Activated CD4-positive, CD25-positive, alpha-beta regulatory T cell (primary cell): ENCODE data around the gene PLAC1.

ENCODE experiments used
- DNase-seq, 4 experiments: peaks; one replicate each; lab custom pipeline; 2025; lab: John Stamatoyannopoulos, UW

PLAC1 gene, protein sequence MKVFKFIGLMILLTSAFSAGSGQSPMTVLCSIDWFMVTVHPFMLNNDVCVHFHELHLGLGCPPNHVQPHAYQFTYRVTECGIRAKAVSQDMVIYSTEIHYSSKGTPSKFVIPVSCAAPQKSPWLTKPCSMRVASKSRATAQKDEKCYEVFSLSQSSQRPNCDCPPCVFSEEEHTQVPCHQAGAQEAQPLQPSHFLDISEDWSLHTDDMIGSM

DNA sequence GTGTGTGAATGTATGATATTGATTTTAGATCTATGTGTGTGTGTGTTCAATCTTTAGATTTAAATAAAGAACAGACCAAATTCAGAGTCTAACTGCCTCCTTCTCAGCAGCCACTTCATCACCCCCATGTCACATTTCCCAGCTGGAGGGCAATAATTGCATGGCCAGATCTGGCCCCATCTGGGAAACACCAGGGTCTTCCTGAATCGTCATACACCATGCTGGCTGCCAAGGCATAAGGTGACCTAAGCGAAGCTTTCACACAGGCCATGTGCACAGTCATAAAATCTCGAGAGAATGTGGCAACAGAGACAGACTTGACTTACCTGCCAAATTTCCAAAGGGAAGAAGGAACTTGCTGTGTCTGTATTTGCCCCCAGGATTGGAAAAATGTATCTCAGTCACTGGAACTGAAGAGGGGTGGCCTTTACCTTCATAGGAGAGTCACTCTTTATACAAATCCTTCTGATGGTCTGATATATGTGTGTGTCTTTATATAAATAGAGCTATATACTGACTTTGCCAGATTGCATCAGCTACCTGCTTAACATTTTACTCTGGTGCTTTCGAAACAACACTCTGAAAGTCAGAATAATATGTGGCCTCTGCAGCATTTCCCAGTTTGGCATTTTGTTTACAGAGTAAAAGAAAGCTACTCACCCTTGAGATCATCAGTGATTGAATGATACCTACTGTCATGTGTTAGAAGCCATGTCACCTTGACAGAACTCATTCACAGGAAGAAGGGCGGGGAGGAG lies at the start of gene PLAC1:
Gene PLAC1 (minus strand): TSS at position 470 of the 758 bp plus-strand sequence. CDS start 91,789 bp downstream, outside the sequence.
- no peak for DNase-seq

DNA sequence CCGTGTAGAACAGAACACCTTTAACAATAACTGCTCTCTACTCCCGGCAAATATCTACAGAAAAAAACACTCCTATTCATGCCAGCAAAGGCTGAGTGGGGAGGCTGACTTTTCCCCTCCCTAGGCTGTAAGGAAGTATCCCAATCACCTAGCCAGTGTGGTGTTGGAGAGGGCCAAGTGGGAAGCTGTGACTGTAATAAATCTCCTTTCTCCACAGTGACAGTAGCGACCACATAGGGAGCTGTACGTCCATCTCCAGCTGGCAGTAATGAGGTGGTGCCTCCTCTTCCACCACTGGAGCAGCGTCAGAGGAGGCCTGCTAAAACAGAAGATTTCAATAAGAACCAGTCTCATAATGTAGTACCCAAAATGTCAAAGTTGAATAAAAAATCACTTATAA lies 47.9 kb upstream of the PLAC1 start:
- no peak for DNase-seq

DNA sequence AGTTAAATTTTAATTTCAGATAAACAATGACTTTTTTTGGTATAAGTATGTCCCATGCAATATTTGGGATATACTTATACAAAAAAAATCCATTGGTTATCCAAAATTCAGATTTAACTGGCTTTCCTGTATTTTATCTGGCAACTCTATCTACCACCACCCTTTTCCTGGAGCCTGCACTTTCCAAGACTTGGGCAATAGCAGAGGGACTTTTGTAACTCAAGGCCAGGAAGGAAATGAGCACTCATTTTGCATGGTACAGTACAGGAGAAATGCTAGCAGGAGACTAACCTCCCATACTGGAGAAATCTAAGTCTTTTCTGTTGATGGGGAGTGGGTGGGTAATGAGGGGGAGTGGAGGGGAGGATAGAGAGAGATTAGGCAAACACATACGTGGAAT lies 37.7 kb upstream of the PLAC1 start:
- no peak for DNase-seq

DNA sequence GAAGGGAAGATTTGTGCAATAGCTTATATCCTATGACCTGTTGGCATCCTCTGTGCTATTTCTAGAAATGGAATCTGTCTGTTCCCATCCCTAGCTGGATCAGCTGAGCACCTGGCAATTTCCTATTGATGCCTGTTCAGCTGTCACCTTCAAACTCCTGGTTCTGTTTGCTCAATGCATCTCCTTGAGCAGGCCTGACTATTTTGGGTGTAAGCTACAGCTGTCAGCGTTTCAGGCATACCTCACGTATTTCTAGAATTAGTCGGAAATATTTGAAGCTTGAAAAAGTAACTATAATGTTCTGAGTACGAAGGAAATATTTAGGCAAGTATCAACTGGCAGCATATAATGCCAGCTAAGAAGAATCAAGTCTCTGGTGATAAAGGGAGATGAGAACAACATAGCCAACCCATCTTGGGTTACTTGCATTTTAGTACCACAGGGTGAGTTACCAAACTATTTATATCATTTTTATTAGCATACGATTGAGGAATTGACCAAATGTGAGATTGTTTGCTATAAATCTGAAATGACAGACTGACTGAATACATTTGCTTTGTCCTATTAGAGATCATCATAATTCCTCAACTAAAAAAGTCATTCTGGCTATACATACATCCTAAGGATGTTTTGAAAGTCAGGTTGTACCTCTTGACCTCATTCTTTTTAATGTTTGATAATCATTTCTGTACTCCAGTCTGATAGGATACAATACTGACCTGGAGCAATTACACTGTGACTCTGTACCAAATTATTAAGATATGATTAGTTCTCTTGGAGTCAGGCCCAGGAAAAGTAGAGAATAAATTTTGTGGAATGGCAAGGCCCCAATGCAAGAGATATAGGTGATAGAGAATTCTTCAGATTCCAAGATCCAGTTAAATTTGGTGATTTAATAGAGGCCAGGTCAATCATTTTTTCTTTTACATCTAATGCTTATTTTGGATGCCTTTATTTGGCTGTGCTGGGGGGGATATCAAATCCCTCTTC lies 36.4 kb upstream of the PLAC1 start:
- no peak for DNase-seq

DNA sequence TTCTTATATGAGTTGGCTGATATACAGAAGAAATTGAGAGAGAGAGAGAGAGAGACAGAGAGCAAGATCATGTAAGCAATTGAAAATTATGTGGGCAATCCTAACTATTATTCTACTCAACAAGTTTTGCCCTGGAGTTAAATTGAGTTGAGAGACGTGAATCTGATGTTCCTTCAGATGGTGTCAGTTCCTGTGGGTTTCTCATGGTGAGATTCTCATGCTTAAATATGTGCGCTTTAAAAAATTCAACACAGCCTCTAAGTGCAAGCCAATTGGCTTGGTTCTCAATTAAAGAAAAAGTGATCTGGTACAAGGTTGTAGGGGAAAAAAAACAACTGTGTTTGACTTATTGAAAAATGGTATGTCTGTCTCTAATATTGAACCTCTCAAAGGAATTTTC lies 35.4 kb upstream of the PLAC1 start:
- DNase-seq = no peak

DNA sequence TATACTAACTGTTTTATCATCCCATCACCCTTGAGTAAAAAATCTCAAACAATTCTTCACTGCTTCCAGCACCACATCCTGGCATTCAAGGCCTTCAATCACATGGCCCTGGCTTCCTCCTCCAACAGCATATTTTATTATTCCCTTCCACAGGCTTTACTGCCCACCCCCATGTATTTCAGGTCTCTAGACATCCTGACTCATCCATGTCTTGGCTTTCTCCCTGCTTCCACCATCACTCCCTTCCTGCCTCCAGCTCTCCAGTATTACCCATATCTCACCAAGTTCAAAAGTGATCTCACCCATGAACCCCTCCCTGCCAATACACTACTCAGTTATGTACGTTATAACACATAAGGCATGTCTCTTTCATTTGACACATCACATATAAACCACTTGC lies 34.7 kb upstream of the PLAC1 start:
- DNase-seq = no peak

DNA sequence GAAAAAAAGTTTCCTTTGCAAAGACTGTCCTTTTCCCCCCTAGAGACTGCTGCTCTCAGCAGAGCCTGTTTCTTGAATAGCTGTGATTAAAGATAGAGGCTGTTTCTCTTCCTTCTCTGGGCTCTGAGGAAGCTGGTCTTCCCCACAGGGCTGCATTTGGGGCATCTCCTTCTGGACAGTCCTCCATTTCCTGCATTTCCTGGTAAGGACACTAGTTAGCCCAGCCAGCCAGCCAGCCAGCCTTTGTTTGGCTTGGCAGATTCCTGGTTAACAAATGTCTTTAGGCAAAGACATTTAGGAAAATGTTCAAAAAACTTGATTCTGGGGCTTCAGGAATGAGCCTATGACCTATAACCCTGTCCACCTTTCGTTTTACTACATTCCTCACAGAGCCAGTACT lies 34.0 kb upstream of the PLAC1 start:
- no peak for DNase-seq

DNA sequence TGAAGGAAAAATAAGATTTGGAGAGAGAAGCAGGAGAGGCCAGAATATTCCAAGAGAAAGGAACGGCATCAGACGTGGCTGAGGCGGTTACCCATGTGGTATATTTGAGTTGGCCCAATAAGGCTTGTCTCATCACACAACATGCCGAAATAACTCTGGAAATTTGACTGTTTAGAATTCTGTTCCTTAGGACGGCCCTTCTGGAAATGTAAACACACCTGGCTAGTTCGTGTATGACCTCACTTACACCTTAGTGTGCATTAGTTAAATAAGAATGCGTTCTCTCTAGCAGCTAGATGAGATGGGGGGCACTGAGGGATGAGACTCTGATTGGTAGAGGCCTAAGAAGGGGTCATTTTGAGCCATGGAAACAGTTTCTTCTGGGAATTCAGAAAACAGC lies 33.2 kb upstream of the PLAC1 start:
- DNase-seq = no peak

DNA sequence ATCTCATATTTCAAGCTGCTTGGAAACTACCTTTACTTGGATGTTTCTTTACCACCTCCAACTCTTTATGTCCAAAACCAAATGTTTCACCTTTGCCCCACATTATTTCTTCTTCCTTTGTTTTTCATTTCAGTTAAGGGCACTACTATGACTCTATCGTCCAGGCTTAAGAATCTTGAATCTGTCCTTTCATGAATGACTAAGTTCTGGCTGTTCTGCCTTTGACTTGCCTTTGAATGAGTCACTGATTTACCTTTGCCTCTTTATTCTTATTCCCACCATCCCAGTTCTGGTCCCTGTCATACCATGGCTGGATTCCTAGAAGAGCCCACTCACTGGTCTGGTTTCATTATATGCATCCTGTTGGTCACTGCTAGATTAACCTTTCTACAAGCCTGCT lies 30.6 kb upstream of the PLAC1 start:
- DNase-seq = no peak

DNA sequence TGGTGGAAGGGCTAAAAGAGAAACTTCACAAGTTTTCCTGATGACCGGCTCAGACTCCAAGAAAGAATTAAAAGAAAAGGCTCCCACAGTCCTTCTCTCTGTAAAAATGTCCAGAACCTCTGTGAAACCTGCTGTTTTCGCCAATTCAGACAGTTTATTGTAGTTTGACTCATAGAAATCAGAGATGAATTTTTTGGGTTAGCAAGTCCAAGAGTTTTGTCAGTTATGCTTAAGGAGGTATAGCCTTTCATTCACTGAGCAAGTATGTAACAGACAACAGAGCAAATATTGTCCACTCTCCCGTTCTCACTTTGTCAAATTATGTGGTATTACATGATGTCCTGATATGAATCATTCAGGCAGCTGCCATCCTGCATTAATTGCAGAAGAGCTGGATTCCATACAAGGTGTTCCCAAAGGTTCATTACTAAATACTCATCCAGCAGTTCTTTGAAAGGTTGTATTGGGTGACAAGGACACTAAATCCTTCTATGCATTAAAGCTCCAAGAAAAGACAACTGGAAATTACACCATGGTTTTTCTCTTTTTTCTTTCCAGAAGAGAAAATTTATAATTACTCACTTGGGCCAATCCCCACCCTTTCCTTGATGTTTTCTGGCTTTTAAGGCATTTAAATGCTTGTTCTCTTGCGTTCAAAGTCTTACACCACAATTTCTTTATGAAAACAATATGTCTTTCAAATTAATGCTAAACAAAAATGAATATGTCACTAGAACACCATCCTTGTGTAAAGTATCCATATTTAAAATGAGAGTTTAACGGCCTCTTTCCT lies 30.0 kb upstream of the PLAC1 start:
- DNase-seq = no peak

DNA sequence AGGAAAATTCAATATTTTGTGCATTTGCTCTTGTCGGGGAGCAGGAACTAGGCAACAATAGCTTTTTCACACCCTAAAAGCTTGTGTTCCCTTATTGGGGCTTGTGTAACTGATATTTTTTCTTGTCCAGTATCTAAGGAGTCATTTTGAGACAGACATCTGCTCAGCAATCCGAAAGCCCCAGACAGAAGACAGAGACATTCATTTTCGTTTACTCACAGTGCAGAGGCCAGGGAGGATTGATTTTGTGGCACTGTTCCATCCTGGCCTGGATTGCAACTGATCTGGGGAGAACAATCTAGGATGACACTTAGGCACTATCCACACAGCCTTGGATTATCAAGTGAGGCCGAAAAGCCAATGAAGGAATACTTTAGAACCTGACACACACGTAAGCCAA lies 27.4 kb upstream of the PLAC1 start:
- DNase-seq = no peak

DNA sequence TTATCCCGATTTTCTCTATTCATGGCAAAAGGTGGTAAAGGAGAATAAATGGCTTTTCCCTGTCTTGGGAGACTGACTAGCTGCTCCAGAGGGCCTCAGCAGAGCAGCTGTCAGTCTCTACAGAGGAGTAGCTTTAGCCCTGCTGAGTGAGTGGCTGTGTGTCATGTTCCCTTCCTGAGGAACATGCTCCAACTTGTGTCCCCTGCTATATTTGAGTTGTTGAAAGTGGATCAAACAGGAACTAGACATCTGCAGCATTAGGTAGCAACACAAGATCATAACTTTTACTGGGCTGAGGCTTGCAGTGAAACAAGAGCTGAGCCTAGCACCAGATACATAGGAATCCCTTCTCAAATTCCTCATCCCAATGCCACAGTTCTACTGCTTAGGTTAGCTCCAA lies 26.7 kb upstream of the PLAC1 start:
- DNase-seq = no peak

DNA sequence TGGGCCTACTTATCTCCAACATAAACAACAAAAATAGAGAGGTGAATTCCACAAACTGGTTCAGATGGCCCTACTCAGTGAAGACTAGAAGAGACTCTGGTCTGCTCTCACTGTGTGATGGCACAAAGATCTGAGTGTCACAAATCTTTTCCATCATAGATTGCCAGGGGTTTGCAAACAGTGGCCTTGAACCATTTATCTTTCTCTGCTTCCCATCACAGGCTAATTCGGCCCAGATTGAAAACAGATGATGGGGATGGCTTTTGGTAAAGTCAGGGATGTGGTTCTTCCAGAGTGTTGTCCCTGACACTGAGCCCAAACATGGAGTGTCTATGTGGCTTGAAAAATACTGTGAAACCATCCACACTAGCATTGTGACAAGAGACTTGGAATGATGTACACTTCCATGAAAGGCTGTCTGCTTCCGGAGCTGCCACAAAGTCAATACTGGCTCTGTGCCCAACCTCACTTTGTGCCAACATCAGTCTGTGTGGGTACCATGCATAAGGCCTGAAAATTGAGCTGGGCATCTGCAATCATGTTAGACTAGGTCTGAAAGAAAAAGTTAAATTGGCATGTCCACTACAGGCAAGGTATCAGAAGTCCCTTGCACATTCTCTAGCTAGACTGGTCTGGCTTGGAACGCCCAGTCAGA lies 25.2 kb upstream of the PLAC1 start:
- DNase-seq = no peak

DNA sequence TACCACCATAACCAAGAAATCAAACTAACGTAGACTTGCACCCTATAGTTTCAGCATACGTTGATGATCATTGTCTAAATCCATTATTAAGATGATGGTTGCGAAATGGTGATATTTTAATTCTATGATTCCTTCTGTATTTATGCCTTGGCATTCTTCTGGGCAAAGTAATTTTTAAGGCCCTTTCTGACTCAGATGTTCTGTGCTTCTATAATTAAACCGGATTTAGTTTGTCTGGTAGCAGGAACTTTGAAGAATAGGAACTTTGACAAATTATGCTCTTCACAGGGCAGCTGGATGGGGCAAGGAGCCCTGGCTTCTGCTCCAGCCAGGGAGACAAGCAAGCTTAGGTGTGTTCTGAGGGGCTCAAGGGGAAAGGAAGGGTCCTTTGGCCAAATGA lies 23.8 kb upstream of the PLAC1 start:
- no peak for DNase-seq

DNA sequence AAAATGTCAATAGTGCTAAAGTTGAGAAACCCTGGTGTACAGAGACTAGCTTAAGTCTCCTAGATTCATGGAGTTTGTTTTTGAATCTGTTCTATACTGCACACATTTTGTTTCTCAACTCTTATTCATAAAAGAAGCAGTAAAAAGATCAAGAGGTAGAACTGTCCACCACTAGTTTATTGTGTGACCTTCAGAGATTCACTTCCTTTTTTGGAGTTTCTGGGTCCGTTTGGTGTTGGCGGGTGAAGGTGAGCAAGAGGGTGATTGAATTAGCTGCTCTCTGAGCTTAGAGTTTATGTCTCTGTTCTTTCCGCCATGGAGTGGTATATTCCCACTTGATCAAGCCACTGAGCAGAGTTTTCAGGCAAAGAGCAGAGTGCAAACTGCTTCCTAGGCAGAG lies 21.4 kb upstream of the PLAC1 start:
- no peak for DNase-seq

DNA sequence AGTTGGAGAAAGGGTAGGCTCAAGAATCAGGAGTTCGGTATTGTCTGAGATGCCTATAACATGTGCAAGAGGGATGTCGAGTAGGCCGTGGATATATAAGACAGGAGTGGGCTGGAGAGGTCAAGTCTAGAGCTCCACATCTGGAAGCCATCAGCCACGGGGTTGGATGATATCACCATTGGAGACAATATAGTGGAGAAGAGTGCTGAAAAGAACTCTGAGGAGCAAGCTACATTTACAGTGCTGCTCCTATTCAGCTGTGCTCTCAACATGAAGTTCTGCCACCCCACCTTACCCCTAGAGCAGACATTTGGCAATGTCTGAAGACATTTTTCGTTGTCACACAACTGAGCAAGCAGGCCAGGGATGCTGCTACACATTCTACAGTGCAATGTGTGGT lies 20.9 kb upstream of the PLAC1 start:
- no peak for DNase-seq

DNA sequence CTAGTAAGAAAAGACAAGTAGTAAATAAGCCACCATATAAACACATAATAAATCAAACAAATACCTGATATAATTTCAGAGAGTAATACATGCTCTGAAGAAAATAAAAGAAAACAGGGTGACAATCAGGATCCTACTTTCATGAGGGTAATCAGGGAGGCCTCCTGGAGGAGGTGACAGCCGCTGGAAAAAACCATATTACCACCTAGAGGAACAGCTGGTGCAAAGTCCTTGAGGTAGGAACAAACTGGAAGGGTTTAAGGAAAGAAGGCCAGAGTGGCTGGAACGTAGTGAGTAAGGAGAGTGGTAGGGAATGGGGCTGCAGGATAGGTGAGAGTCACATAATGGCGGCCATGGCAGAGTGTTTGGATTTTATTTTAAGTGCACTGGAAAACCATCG lies 19.1 kb upstream of the PLAC1 start:
- no peak for DNase-seq

DNA sequence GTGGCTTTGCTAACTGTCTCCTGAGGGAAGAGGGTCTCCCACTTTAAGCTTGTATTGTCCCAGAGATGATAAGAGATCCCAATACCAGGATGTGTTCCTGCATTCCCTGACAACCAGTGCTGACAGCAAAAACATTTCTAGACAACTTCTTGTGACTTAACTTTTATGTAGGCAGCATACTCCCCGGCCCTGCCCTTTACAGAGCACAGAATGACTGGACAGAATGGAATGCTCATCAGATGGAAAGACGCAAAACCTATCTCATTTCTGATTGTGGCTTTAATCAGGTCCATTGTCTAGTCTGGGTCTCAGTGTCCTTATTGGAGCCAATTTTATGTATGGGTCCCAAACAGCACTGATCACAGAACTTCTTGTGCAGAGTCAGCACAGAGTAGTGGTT lies 18.2 kb upstream of the PLAC1 start:
- no peak for DNase-seq

DNA sequence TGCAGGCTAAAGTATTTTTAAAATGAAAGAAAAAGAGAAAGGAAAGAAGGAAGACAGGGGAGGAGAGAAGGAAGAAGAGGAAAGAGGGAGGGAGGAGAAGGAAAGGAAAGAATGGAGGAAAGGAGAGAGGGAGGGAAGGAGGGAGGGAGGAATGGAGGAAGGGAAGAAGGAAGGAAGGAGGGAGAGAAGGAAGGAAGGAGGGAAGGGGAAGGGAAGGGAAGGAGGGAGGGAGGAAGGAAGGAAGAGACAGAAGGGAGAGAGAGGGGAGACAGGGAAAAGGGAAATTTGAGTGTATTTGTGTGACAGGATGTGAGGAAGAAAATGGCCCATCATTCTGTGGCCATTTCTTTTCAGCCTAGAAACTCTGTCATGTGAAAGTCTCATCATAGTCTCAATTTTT lies 14.9 kb upstream of the PLAC1 start:
- DNase-seq = no peak

DNA sequence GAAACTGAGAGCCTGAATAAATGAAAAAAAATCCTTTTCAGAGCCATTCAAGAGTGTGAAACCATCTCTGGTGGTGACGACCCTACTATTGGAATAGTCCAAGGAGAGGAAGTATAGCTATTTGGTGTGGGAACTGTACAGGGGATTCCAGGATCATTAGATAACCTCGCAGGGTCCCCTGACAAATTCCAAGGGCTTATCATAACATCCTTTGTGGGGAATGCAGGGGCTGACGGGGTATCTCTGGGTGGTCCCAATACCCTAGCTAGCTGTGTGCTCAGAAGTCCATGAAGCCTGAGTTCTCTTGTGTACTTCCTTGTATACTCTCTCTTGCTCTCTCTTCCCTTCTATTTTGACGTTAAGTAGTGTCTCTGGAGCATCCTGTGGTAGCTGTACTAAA lies 13.8 kb upstream of the PLAC1 start:
- DNase-seq = no peak

DNA sequence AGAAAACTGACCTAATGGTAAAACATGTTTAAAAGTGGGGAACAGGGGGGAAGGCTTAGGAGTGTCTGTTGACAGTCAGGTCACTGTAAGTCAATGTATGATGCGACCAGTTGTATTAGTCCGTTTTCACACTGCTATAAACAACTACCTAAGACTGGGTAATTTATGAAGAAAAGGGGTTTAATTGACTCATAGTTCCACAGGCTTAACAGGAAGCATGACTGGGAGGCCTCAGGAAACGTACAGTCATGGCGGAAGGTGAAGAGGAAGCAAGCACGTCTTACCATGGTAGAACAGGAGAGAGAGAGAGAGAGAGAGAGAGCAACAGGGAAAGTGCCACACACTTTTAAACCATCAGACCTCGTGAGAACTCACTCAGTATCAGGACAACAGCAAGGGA lies 13.0 kb upstream of the PLAC1 start:
- no peak for DNase-seq
